GM15510 (cell line): ENCODE data around the gene SP140L.

ENCODE experiments used
- POLR2A ChIP-seq: IDR thresholded peaks from 3 replicates; pipeline ENCODE4 v1.6.1; 2011; ENCODE audit warnings: borderline replicate concordance; ENCODE audit not compliant: insufficient read length; ENCODE audit errors: extremely low read depth

Gene SP140L

DNA sequence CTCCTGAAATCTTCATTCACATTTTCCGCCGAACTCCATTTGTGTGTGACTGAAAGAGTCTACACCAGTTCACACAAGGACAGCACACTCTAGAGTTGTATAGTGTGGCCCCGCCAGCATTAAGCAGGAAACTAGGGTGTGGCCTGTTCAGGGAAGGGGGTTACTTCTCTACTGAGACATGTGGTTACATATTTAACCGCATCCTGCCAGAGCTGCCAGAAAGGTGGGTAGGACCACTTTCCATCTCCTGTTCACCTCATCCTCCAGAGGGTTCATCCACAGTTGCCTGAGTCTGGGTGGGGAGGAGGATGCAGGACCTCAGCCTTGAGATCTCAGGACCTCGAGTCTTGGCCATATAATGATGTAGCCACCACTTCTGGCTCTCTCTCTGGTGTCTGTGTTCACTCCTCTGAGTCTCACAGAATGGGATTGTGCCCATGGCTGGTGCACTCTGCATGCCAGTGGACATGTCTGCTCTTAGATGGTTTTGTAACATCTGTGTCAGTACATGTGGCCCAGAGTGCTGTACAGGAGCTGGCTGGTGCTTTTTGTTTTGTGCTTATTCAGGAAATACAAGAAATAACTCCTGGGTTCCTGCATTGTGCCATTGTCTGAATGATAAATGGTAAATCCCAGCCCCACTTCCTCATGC is 7.7 kb upstream of the SP140L start:
- TF ChIP-seq POLR2A, result no peak

DNA sequence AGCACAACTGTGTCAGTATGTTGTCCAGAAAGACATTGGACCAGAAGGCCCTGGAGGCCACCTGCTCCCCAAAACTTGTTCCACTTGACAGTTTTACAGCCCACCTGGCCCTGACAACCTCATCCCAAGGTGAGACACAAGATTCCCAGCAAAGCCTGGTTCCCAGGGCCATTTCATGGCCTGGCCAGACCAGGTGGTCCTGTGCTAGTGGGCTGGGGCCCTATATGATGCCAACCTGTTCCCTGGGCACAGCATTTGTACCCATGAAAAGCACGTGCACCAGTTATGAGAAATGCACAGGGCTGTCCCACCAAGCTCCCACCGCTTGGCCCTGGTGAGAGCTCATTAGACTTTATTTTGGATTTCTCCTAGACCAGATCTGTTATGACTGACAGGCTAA is 6.0 kb upstream of the SP140L start:
- TF ChIP-seq POLR2A, result no peak

DNA sequence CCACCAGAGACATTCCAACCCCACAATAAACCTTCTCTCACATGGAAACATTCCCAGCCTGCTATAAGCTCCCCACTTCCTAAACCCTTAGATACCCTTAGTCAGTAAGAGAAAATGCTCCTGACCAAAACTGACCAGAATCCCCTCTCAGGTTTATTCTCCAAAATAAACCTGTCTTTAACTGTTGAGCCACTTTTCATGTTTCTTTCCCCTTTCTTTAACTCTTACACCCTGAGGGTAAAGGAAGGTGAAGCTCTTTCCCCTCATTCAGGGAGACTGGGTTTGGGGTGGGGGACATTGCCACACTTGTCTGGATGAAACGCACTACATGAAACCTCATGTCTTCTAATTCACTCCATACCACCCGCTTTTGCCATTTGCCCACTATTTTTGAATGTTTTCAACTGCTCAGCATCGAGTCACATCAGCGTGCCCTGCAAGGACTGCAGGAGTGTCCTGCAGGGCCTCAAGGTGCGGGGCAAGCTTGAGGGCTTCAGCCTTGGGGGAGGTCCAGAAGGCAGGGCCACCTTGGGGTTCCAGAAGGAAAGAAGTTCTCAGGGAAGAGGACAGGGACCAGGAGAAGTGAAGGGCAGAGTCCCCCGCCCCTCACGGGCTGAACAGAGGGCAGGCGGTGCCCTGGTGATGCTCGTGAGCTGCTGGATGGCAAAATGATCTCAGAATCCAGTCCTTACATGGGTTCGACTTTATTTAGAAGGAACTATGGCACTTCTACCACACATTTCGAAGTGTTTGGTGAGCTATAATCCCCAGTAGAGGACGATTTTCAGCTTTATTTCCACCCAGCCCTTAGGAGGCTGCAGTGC is 4.2 kb upstream of the SP140L start:
- TF ChIP-seq POLR2A, result no peak

DNA sequence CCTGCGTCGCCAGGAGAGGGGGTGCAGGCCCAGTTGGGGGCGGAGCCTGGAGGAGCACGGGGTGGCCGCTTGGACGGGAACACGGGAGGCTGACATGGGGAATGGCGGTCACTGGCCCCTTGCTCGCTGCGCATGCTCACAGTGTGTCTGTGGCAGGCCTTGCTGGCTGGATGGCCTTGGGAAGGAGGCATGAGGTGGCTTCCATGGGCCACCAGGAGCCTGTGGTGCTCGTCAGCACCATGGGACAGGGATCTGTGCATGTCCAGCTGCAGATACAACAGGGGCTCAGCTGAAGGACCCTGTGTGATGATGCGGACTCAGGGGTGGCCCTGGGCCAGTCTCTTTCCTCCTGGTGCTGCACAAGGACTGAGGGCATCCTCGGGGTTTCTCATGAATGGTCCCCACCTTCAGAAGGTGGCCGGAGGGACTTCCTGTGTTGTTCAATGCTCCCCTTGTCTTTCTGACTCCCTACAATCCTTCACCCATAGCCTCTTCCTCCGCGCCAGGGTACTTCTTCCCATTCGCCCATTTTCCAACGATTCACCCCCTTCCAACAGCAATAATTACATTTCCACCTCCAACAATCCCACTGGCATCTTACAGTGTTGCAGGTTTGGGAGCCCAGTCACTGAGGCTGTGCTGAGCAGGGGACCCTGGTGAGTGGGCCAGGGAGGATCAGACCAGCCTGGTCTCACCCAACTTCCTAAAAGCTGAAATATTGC is 3.4 kb upstream of the SP140L start:
- no peak for TF ChIP-seq POLR2A

DNA sequence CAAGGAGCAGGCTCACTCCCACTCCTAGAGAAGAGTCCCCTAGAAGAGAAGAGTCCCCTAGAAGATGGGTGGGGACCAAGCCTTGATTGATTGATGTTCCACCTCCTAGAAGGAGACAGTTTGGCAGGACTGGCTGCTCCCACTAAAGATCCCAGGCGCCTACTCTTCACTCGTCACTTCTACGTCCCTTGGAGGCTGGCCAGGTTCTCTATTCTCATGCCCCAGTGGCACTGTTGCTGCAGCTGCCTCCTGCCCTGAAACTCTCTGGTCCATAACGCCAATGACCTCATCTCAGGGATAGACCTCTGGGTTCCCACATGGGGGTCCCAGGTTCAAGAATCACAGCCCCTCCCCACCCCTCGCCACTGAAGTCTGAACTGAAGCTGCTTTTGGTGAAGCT is 2.5 kb upstream of the SP140L start:
- TF ChIP-seq POLR2A, result no peak

DNA sequence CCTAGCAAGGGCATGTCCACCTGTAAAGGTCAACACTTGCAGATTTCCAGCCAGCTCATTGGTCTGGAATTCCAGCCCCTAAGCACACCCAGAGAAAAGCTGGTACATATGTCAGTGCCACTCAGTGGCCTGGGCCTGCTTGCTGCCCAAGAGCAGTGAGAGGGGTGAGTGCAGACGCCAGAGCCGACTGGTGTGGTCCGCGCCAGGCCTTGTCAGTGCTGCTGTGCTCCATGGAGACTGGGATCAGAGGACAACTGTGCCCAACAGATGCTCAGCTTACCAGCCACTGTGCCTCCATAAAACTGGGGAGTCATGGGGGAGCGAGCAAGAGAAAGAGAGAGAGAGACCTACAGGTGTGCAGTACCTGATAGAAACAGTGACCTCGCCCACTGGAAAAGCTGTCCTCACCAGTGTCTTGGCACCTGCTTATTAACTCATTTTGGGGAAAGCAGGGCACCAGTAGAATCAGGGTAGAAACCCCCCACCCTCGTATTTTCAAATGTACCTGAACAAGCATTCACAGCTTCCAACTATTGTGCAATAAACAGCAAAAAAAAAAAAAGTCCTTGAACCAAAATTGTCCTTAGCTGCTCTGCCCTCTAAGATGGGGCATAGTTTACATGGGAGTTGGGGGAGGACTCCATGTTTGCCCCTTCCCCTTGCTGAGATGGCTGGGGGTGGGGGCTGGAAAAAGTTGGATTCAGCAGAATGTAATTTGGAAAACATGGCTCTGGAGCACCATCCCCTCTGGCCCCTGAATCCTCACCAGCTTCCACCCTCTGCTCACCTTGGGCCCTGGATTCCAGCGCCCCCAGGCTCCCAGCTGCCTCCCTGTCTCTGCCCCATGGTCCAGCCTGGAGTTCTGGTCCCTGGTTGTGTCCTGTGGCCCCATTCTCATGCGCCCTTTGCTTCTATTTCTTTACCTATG is 1.4 kb upstream of the SP140L start:
- TF ChIP-seq POLR2A, result no peak

DNA sequence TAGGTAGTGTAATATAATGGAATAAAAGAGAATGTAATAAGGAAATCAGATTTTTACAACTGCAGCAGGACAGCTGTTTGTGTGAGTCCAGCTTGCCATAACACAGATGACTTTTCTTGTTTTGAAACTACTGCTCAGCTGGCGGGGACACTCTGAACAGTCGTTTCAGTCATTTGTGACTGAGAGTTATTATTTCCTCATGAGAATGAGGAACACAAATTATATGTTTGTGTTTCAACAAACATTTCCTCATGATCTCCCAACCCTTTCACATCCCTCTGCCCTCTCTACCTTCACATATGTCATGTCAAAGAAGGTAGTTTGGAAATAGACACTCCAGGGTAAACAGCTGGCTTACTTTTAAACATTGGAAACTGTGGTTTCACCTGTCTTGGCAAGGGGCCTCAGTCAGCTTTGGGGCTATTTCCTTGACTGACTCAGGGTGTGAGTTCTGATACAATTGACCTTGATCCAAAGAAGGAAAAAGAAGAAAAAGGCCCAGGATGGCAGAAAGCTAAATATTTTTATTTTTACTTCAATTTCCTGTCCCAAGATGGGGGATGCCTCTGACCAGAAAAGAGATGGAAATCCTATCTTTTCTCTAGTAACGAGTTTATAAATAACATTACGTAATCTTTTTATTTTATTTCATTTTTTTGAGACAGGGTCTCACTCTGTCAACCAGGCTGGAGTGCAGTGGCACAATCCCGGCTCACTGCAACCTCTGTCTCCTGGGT is 593 bp downstream of the SP140L start:
- no peak for TF ChIP-seq POLR2A

DNA sequence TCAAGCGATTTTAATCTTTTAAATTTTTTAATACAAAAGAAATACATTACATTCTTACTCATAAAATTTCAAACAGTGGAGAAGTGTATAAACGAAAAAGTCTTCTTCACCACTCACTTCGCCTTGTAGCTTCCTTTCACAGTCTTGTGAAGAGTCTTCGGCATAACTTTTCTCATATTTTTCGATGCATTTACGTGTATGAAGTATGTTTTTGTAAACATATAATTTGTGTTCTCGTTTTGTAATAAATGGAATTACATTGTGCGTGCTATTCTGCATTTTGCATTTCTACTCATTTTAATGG is 1.1 kb downstream of the SP140L start:
- no peak for TF ChIP-seq POLR2A

DNA sequence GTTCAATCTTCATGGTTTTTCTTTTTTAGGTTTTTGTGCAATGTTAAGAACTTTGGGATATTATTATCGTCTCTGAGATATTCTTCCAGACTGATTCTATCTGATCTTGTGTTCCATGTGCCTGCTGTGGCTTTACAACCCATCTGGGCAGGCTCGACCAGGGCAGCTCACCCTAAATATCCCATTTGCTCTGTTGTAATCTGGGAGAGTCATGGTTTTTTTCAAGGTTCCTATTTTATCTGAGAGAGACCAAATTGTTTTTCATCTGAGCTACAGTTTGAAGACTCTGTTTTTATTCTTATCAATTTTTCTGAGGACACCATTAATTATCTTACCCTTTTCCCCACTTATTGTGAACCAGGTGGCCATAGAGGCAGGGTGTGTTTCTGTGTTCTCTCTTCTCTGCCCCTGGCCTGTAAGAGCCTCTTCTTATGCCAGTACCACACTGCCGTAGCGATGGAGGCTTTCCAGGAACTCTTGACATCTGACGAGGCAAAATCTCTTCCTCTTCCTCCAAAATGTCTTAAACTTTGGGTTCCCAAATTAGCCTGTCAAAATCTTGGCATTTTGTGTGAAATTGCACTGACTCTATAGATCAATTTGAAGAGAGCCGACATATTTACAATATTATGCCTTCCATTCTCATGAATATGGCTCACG is 3.1 kb downstream of the SP140L start:
- no peak for TF ChIP-seq POLR2A

DNA sequence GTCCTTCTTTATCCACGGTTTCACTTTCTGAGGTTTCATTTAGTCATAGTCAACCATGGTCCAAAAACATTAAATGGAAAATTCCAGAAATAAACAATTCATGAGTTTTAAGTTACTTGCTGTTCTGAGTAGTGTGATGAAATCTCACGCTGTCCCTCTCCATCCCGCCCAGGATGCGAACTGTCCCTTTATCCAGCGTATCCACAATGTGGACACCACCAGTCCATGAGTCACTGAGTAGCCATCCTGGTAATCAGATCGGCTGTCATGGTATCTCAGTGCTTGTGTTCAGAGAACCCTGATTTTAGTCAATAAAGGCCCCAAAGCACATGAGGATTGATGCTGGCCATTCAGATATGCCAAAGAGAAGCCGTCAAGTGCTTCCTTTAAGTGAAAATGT is 3.7 kb downstream of the SP140L start:
- no peak for TF ChIP-seq POLR2A

DNA sequence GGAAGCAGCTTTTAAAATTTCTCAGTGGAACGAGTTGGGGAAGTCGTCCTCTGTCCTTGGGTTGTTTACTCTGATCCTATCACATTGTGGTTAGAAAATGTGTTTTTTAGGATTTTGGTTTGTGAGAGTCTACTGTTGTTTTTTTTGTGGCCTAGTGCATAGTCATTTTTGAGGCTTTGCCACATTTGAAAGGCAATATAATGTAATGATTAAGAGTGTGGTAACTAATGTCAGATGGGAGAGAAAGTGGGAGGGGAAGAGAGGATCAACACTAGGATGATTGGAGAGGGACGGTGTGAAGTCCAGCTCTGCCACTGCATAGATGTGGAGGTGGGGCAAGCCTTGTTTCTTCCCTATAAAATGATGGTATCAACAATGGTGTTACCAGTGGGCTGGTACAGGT is 8.5 kb downstream of the SP140L start:
- no peak for TF ChIP-seq POLR2A

DNA sequence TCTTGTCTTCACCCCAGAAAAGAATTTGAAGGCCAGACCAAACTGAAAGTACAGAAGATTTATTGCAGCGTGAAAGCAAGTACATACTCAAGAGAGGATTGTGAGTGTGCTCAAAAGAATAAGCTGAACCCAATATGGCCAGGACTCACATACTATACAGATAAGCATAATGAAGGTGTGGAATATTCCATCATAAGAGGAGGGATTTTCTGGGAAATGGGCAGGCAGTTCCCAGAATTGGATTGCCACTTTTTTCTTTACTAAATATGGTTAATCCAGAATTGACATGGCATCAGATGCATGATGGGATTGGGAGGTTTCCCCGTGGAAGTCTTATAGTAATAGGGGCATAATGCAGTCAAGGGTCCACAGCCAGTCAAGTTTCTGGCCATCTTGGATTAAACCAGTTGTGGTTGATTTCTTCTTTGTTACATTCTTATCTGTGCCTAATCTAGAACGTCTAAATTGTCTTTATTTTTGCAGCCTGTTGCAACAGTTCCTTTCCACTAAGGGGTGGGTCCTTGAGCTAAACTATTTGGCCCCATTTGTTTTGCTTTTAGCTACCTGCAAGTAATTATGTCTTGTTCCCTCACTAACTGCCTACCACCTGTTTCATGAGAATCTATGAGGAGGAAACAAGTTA is 9.0 kb downstream of the SP140L start:
- TF ChIP-seq POLR2A, result no peak

DNA sequence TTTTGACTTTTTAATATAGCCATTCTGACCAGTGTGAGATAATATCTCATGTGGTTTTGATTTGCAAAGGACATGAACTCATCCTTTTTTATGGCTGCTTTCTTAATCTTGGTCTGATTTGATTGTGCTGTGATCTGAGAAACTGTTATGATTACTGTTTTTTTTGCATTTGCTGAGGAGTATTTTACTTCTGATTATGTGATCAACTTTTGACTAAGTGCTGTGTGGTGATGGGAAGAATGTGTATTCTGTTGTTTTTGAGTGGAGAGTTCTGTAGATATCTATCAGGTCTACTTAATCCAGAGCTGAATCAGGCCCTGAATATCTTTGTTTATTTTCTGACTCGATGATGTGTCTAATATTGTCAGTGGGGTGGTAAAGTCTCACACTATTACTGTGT is 16.8 kb downstream of the SP140L start:
- no peak for TF ChIP-seq POLR2A
